GM19023 (cell line): Measurements from ENCODE around the gene SRP9.
A peak's percentile ranks its signal among the peaks of the same experiment; 100 is the strongest.

ENCODE experiments used
- ATAC-seq: cut with Tn5 transposase; IDR thresholded peaks from one replicate; pipeline ENCODE4 v1.9.1; 2021; ENCODE audit warnings: mild to moderate bottlenecking, moderate library complexity; ENCODE audit not compliant: unreplicated experiment

Gene SRP9, protein sequence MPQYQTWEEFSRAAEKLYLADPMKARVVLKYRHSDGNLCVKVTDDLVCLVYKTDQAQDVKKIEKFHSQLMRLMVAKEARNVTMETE

DNA sequence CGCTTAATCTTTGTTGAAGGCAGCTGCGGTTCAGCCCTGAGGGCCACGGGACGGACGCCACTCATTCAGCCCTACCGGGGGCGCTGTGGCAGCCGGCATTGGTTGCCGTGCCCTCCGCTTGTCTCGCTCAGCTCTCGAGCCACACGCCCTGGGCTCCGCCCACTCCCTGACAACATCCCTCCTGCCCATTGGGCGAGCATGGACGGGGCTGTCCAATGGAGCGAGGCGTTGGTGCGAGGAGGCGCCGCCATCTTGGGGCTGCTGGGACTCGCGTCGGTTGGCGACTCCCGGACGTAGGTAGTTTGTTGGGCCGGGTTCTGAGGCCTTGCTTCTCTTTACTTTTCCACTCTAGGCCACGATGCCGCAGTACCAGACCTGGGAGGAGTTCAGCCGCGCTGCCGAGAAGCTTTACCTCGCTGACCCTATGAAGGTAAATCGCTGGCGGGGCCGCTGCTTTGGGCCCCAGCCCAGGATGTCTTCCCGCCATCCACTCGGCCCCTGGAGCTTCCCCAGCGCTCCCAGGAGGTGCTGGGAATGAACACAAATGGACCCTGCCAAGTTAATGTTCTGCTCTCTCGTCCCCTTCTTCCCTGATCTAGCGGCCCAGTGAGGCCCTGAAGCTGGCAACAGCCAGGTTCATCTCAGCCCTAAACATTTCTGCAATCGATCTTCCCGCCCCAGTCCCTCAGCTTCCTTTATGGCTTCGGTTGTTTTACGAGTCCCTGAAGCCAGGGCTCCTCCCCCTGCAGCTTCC is at the start of gene SRP9:
Gene SRP9, plus strand, starts transcription at position 244 of the 754 bp plus-strand sequence. Its CDS starts 115 bp downstream, at position 359.
- ATAC-seq = peak; percentile 99

DNA sequence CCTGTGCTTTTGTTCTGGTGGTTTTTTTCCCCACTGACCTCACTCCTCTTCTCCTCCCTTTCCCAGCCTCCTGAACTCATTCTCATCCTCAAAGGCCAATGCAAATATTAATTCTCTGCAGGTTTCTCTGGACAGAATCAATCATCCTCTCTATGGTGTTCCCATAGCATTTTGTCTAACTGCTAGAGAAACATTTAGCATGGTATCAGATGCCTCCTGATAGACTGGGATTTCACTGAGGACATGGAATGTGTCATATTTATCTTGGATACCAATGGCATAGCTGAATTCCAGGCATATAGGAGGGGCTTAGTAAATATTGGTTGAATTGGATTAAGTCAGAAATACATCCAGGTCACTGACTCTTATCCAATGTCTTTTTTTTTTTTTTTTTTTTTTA is 46.1 kb upstream of the SRP9 start:
- no peak for ATAC-seq

DNA sequence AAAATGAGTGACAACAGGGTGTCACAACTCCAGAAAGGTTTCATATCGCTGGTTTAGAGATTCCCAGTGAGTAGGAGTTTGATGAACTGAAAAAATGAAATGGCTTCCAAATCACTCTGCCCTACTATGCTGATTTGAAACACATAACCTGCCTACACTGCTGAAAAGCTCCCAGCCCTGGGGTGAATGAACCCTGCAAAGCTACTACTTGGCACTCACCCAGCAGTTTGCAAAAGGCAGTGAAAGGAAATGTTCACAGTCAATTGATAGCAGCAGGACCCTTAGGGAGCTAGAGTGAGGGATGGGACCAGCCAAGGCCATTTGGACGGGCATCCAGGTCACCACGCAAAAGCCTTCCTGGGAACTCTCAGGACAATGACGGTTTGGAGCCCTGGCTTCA is 44.4 kb upstream of the SRP9 start:
- ATAC-seq = no peak

DNA sequence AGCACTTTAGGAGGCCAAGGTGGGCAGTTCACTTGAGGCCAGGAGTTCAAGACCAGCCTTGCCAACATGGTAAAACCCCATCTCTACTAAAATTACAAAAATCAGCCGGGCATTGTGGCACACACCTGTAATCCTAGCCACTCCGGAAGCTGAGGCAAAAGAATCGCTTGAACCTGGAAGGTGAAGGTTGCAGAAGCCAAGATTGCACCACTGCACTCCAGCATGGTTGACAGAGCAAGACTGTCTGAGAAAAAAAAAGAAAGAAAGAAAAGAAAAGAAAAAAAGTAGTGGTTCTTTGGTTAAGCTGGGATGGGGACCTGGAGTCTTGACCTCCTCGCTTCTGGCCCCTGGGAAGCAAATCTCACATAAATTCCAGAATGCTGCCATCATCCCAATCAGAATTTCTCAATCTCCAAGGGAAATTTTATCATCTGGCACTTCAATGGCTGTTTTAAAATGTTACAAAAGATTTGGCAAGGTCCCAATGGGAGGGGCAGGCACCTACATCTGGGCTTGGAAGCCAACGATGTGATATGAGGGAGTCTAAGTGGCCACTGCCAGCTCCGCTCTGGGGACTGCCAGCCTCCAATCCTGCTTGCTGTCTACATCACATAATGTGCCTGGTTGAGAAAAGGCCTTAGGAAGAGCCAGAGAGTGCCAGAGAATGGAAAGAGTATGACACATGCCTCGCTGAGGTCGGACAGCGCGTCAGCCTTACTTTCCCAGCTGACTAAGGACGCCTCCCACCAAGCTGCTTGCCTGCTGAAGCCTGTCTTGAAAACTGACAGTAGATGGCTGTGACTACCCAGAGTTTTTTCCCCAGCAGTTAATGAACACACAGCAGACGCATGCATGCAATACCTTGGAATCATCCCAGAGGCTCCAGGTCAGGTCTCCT is 42.1 kb upstream of the SRP9 start:
- ATAC-seq = no peak

DNA sequence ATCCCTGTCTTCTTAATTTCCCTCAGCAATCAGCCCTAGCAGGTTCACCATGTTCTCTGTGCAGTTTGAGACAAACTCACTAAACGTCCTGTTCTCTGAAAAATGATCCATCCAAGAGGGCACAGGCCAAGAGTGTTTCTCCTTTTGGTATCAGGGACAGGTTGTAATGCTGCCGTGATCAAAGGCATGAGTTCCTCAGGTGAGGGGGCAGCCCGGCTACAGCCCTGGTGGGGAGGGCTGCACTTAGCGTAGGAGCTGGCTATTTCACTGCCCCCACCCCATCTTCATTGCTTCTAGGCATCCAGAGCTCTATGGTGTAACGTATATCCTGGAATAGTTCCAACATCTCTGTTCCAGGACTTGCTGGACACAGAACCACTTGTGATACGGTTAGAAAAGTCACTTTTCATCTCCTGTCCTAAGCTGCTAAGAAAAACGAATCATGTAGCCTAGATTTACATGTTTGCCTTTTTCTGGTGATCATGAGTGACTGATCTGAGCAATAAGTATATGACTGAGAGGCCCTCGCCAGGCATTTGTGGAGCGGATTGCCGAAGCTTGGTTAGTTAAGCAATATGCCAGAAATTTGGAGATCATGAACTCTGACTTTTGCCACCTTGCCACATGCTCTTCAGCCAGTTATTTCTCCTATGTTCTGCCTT is 41.1 kb upstream of the SRP9 start:
- ATAC-seq = no peak

DNA sequence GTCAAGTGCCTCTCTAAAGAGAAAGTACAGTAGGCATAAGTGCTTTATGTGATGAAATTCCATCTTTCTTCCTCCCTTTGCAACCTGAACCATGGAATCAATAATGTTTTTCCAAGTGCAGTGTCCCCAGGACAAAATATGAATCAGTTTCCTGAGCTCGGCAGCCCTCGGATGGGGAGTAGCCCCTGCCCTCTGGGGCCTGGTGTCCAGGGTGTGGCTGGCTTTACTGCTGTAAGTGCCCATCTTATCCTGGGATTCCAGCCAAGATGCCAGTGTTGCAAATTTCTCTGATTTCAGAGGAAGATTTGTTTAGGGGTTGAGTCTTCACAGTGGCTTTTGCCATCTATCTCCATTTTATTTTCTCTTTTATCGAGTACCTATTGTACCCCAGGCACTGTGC is 40.5 kb upstream of the SRP9 start:
- no peak for ATAC-seq

DNA sequence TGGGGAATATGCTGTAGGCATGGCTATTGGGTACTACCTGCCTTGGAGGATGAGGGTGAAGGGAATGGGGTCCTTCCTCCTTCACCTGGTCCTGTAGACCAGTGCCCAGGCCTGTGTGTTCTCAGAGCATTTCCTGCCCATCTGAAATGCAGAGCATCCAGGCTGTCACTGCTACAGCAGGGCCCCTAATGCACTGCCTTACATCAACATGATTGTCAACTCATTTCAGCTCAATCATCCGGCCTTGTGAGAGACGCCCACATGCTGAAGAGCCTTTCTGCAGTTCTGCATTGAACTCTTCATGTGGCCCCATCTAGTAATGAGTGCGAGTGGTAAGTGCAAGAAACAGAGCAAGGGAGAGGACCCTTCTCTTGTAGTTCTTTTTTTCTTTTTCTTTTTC is 39.8 kb upstream of the SRP9 start:
- no peak for ATAC-seq

DNA sequence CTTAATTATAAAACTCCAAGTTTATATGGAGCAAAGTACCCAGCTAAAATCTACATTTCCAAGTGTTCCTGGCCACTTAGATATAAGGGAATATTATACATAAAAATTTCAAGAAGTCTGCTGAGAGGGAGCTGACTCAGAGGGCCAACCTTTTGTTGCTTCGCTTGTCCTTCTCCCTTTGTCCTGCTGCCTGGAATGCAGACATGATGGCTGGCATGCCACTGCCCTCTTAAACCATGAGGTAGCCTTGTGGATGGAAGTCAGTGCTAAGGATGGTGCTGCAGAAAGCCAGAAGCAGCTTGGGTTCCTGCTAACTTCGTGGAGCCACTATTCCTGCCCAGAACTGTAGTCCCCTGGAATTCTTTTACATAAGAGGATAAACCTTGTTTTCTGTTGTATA is 38.9 kb upstream of the SRP9 start:
- no peak for ATAC-seq

DNA sequence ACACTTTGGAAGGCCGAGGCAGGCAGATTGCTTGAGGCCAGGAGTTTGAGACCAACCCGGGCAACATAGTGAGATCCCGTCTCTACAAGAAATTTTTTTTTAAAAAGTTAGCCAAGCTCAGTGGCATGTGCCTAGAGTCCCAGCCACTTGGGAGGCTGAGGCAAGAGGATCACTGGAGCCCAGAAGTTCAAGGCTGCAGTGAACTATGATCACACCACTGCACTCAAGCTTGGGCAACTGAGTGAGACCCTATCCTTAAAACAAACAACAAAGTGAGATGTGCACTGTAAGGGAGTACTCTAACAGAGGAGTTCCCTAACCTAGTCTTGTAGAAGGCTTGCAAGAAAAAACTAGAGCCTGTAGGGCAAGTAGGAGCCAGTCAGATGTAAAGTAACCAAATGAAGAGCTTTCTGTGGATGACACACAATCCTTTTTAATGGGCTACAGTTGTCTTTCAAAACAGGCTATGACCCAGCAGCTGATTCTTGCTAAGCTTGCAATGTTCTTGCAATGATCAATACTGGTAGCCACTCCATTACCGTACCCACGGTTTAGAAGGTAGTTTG is 38.0 kb upstream of the SRP9 start:
- no peak for ATAC-seq

DNA sequence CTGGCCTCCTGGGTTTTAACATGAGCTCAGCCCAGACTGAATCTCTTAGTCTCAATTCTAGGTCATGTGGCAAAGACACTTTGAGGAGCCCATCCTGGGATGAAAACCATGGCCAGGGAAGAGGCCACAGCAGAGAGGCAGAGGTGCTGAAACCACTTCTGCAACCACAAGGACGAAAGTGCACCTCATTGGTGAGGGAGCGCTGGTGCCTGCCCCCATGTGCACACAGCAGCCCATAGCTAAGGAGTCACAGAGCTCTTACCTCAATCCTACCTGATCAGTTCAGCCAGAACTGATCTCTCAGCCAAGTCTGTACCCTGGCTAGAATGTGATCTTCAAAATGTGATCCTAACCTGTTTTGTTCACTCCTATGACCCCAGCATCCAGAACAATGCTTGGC is 32.9 kb upstream of the SRP9 start:
- no peak for ATAC-seq

DNA sequence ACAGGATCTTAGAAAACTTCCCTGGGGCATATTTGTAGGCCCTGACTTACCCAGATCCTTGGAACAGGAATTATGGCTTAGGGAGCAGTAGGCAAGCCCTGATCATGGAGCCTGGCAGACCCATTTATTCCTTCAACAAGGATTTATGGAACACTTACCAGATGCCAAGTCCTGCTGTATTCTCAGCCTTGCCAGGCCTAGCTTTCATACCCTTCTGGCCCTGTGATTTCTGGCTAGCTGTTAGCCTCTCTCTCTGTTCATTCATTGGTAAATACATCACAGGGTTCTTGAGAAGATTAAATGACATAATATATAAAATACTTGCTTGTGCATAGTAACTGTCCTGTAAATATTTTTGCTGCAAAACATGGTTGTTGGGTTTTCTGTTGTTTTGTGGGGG is 32.4 kb upstream of the SRP9 start:
- ATAC-seq = no peak

DNA sequence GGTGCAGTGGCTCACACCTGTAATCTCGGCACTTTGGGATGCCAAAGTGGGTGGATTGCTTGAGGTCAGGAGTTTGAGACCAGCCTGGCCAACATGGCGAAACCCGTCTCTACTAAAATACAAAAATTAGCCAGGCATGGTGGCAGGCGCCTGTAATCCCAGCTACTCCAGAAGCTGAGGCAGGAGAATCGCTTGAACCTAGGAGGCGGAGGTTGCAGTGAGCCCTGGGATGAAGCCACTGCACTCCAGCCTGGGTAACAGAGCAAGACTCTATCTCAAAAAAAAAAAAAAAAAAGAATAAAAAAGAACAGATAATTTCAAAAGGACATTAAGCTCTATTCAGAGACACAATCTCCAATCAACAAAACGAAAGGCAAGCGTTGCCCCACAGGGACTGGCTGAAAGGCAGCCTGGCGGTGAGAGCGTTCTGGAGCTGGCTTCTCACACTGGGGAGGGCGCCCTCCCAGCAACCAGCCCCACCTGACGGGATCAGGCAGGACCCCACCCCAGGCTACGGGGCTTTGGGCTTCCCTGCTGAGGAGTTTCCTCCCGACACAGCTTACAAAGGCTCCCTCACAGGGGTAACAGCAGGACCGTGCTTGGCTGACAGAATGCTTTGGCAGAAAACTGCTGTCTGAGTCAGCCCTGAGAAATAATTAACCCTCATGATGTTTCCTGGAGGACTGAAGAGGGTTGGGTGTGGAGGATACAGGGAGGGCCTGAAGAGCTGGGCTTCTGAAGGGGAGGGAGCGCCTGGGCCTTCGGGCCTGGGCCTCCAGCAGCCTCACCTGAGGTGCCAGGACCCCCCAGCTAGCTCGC is 31.1 kb upstream of the SRP9 start:
- no peak for ATAC-seq

DNA sequence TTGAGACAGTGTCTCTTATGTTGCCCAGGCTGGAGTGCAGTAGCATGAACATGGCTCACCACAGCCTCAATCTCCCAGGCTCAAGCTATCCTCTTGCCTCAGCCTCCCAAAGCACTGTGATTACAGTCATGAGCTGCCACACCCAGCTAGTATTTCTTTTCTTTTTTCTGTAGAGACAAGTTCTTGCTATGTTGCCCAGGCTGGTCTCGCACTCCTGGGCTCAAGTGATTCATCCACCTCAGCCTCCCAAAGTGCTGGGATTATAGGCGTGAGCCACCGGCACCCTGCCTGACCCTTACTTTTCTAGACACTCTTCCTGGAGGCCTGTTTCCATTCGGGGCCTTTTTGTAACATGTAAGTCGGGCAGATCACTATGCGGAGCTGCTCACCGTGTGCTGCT is 30.1 kb upstream of the SRP9 start:
- ATAC-seq = no peak

DNA sequence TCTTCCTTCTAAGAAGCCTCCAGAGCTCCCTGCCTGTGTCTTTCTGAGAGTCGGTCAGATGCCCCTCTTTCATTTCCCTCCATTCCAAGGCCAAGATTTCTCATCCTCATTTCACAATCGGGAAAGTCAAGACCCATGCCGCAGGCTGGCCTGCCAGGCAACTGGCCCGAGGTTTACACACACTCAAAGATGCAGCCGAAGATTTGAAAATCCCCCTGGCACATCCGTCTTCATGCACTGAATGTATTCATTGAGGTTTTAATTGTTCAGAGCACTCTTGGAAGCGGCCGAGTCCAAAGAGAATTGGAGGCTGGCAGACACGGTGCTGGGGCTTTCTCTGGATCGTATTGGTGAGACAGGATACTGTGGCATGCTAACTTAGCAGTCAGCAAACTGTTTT is 29.1 kb upstream of the SRP9 start:
- ATAC-seq = no peak

DNA sequence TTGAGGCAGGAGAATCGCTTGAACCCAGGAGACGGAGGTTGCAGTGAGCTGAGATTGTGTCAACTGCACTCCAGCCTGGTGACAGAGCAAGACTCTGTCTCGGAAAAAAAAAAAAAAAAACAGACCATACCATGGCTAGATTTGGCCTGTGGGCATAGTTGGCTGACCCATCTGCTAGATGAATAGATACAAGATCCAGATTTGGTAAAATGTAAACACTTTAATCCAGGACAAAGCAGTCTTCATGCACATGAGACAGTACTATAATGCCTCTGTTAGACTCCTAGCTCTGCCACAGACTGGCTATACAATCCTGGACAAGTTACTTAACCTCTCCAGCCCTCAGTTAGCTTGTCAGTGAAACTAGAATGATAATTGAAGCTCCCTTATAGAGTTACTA is 27.9 kb upstream of the SRP9 start:
- ATAC-seq = no peak

DNA sequence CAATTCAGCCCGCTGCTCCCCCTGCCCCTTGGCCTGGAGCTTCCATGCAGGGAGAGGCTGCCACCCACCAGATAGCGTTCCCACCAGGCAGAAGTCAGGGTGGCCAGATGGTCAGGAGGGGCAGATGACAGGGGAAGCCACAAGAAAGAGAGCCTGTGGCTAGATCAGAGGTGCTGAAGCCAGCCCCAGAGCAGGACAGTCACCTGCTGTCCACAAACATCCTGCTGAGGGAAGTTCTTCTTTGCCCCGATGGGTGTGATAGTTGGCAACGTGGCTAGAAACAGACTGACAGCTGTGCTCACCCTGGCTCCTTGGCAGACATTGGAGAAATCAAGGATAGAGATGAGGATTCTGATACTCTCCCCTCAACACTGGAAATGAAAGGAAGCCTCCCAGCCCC is 27.2 kb upstream of the SRP9 start:
- ATAC-seq = no peak

DNA sequence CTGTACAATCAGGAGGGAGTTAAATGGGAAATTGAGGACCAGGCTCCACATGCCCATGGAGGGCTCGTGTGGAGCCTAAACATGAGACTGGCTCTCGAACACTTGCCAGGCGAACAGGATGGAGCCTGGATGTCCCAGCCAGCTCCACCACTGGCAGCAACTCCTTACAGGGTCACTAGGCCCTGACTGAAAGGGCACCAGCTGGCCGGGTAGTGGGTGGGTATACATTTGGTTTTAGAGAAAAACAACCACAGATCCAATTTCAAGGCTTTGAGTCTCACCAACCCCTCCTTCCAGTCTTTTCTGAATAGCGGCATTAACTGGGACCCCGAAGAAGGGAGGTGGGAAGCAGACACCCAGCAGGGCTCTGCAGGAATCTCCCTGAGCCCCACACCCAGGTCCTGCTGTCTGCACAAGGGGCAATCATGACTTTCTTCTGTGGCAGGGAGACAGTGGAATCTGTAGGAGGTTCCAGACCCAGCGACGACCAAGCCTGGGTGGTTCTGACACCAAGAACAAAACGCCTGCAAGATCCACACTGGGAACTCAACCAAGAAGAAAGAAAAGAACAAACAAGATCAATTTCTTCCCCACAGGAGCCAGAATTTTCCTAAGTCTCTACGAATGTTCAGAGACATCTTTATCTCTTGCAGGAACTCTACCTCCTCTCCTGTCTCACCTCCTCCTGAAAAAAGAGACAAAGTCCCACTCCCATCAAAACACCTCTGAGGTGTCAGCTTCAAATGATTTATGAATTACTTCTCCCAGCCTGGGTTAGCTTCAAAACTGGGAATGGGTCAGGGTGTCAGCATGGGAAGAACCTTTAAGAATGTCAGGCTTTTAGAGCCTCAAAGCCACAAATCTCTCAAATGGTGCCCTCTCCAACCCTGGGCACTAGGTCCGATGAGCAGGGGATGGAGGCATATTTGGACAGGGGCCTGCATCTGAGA is 26.5 kb upstream of the SRP9 start:
- ATAC-seq = no peak

DNA sequence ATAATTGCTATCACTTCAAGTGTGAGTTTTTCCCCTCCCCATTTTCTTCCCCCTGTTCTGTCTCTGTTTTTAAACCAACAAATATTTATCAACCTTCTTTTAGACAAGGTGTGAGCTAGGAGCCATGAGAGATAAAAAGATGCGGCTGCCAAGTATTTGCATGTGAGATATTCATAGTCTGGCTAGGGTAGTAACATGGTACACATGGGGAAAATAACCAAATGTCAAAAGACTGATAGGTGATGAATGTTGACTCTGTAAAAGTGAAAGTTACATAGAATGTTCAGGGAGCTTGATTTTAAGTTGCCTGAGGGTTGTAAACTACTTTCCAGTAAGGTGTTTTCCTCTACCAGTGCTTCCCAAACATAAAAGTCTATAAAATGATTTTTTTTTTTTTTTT is 25.4 kb upstream of the SRP9 start:
- ATAC-seq = no peak

DNA sequence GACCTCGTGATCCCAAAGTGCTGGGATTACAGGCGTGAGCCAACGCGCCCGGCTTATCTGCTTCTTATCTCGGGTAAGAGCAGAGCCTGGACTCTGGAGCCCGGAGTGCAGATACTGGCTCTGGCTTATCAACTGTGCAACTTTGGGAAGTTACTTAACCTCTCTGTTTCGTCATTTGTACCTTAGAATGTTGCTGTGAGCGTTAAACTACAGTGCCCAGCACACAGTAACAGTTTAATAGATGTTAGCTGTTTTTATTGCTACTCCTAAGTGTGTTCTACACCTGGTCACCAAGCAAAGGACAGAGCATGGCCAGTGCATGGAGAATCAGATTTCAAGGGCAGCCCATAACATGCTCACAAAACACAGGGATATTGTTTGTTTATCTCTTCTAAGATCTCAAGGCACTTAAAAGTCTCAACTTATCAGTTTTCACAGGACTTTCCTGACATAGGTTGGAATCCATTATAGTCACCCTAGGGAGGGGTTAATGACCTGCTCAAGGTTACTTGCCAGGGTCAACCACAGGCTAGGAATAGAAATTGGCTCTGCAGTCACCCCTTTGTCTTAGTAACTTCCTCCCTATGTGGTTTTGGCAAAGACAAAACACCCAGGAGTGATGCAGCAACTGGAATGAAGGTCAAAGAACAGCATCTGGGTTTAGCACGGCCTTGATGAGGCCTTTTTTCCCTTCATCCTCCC is 22.5 kb upstream of the SRP9 start:
- no peak for ATAC-seq
